IPS-NIHi11 (cell line): ENCODE results near the gene TCF3.

Experiments
- DNase-seq: peaks from one replicate; pipeline ENCODE4 v3.0.0; 2012; ENCODE audit warnings: mixed read lengths, low spot score

TCF3 gene

GRCh38 chr19:1560286-1560882, 92.0 kb downstream of the TCF3 start:
- no peak for DNase-seq
